Gastroesophageal sphincter (tissue), 4 donors: ENCODE data around the gene ZNF213. TPM values are rescaled to one million over a fixed set of nuclear protein-coding genes. Genes with fewer than 3 reads are reported as not detected.

ENCODE experiments used
- ATAC-seq: fragments of 150-250 bp; one replicate; pipeline ENCODE4 v1.9.1; 2016; ENCODE audit warnings: mild to moderate bottlenecking, moderate library complexity
- H3K27ac ChIP-seq, 4 donors: fragments of 200-600 bp; sonication (generic) in 3 of 4; 1 replicate in 3 of 4; 2 replicates in 1 of 4; pipeline ENCODE4 v1.5.1; 2016 to 2019
- H3K27me3 ChIP-seq: fragments of 200-600 bp; sonication (generic); one replicate; pipeline ENCODE4 v1.5.1; 2019
- H3K36me3 ChIP-seq, 2 donors: fragments of 200-600 bp; sonication (generic); one replicate each; pipeline ENCODE4 v1.5.1; 2019; ENCODE audit warnings: control low read depth in 1 of 2
- H3K4me1 ChIP-seq, 3 donors: fragments of 200-600 bp; sonication (generic); 1 replicate in 2 of 3; 2 replicates in 1 of 3; pipeline ENCODE4 v1.5.1; 2016 to 2019; ENCODE audit warnings: control low read depth in 2 of 3
- H3K4me3 ChIP-seq, 2 donors: fragments of 200-600 bp; sonication (generic); one replicate each; pipeline ENCODE4 v1.5.1; 2019; ENCODE audit warnings: mild to moderate bottlenecking in 1 of 2, moderate library complexity in 1 of 2
- H3K9me3 ChIP-seq, 3 donors: fragments of 200-600 bp; sonication (generic); one replicate each; pipeline ENCODE4 v1.5.1; 2017 to 2019; ENCODE audit warnings: control low read depth in 2 of 3
- CTCF ChIP-seq, 4 experiments: fragments of 200-600 bp in 2 of 4; fragments of 450-650 bp in 2 of 4; sonication (generic) in 1 of 4; IDR thresholded peaks; one replicate each; pipeline ENCODE4 v1.5.1; 2017 to 2019; ENCODE audit warnings: antibody characterized with exemption in 4 of 4, mild to moderate bottlenecking in 2 of 4, moderate library complexity in 2 of 4
- EP300 ChIP-seq: sonication (generic); formaldehyde crosslinking; IDR thresholded peaks from one replicate; pipeline ENCODE4 v1.6.1; 2017; ENCODE audit warnings: antibody characterized with exemption, mild to moderate bottlenecking
- POLR2A ChIP-seq, 2 donors: fragments of 450-650 bp; IDR thresholded peaks; one replicate each; pipeline ENCODE4 v1.6.1; 2017; ENCODE audit warnings: antibody characterized with exemption in 2 of 2, mild to moderate bottlenecking in 2 of 2, moderate library complexity in 1 of 2
- POLR2AphosphoS5 ChIP-seq: sonication (generic); formaldehyde crosslinking; IDR thresholded peaks from one replicate; pipeline ENCODE4 v1.6.1; 2017; ENCODE audit warnings: antibody characterized with exemption
- WGBS, 2 donors: methylation state at CpG; one replicate each; pipeline ENCODE4 v1.1.5; 2018; ENCODE audit warnings: low coverage in 1 of 2; 5-methylcytosine and 5-hydroxymethylcytosine counted together
- total RNA-seq, 4 donors: library from RNA; depleted of rRNA; stranded (reverse); fragments of >200 nt; gene quantifications; one replicate each; pipeline ENCODE4 v1.1.0, GENCODE V29; 2016

ZNF213 gene
- total RNA-seq, 4 donors from 2014 or later, result 3.6 to 22.3 (median 12.2) TPM

GRCh38 chr16:3183445-3184139 is 48.8 kb downstream of the ZNF213 start:
- peaks cover 0 to 27% (median 9%) of the 10 kb centered on the region in 3 donors for H3K4me1 ChIP-seq
- no peaks in the 10 kb centered on the region for H3K36me3 ChIP-seq
- peaks cover 100% of the 10 kb centered on the region for H3K27me3 ChIP-seq
- H3K4me3 ChIP-seq, result peak overlapping the region in 1 of 2 donors; percentile 25
- ATAC-seq, result no peak
- no peak overlapping the region for H3K27ac ChIP-seq
- H3K9me3 ChIP-seq, result no peaks in the 10 kb centered on the region
- 2 to 6% methylated on average over 13 to 21 of the region's 42 CpGs for WGBS, 2 donors
- TF ChIP-seq CTCF (IDR thresholded peaks at IDR 0.05) (no peak), POLR2A (IDR thresholded peaks at IDR 0.05) (no peak), POLR2AphosphoS5 (no peak), EP300 (no peak)

- ATAC-seq, result no peak
These were observed 52.3 kb downstream of the ZNF213 start for GRCh38 chr16:3186946-3187690.

GRCh38 chr16:3187798-3188674 is 53.2 kb downstream of the ZNF213 start, which contains the start of gene OR1F1:
TSS of gene OR1F1 (plus strand) at chr16:3188204.
- 0% methylated on average over 10 to 19 of the region's 51 CpGs for WGBS, 2 donors
- H3K4me3 ChIP-seq, result peak within 1 kb of the TSS in 1 of 2 donors; percentile 8
- no peak for TF ChIP-seq POLR2AphosphoS5
- no peak for TF ChIP-seq POLR2A (IDR thresholded peaks at IDR 0.05)
- no peak for TF ChIP-seq CTCF (IDR thresholded peaks at IDR 0.05)
- TF ChIP-seq EP300, result no peak
- no peak for ATAC-seq
- H3K4me1 ChIP-seq, result peaks cover 0 to 47% (median 7%) of the 10 kb centered on the region in 3 donors
- H3K27ac ChIP-seq, result no peak within 1 kb of the TSS
- H3K27me3 ChIP-seq, result peaks cover 100% of the 10 kb centered on the region
- H3K9me3 ChIP-seq, result no peaks in the 10 kb centered on the region
- H3K36me3 ChIP-seq, result no peaks in the 10 kb centered on the region

More at GRCh38 chr16:3186946-3187690, 52.3 kb downstream of the ZNF213 start:
- Histone ChIP-seq H3K9me3 (no peaks in the 10 kb centered on the region), H3K4me3 (no peak overlapping the region), H3K27me3 (peaks cover 100% of the 10 kb centered on the region), H3K36me3 (no peaks in the 10 kb centered on the region), H3K27ac (no peak overlapping the region), H3K4me1 (peaks cover 0 to 55% (median 12%) of the 10 kb centered on the region in 3 donors)
- WGBS, 2 donors, result 71 to 76% methylated on average over 9 to 23 of the region's 23 CpGs
- no peak for TF ChIP-seq CTCF (IDR thresholded peaks at IDR 0.05)
- TF ChIP-seq POLR2A (IDR thresholded peaks at IDR 0.05), result no peak
- TF ChIP-seq POLR2AphosphoS5, result no peak
- TF ChIP-seq EP300, result no peak

- Histone ChIP-seq H3K27me3 (peaks cover 100% of the 10 kb centered on the region), H3K27ac (no peak overlapping the region), H3K9me3 (peaks cover 0 to 5% (median 0%) of the 10 kb centered on the region in 3 donors), H3K36me3 (no peaks in the 10 kb centered on the region), H3K4me1 (peaks cover 0 to 42% (median 3%) of the 10 kb centered on the region in 3 donors), H3K4me3 (peak overlapping the region in 1 of 2 donors; percentile 8)
- no peak for ATAC-seq
- WGBS, 2 donors, result 0% methylated on average over 8 of the region's 13 CpGs; no CpG with 5 or more reads in 1 of the 2 donors
- TF ChIP-seq POLR2A (IDR thresholded peaks at IDR 0.05) (no peak), EP300 (no peak), CTCF (IDR thresholded peaks at IDR 0.05) (no peak), POLR2AphosphoS5 (no peak)
These were observed 53.8 kb downstream of the ZNF213 start for GRCh38 chr16:3188675-3188924.
